ENCODE measurements around the gene DMD. TPM values are rescaled to one million over a fixed set of nuclear protein-coding genes. Genes with fewer than 3 reads are reported as not detected.

DMD gene
- polyA plus RNA-seq, 1 donor from 2014 or later, result 21.6 TPM

DNA sequence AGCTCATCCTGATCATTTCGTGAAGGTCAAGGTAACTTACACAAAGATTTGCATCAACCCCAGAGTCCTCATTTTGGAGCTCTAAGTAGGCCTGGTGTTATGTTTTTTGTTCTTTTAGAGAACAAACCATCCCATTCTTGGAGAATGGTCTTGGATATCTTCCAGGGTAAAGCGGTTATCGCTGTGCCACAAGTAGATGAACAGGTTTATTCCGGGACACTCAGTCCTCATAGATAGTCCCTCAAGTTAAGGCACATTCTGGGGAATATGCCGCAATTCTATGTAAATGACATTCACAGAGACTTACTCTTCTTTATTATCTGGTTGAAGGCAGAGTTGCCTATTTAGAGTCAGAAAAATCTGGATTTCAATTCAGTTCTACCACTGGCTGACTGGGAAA, 2044.5 kb downstream of the DMD start:
- H2AFZ ChIP-seq (ENCODE audit: low read depth, low read length), result no peak overlapping the region
- no peak for TF ChIP-seq POLR2AphosphoS5 (IDR thresholded peaks at IDR 0.05)
- TF ChIP-seq, protein P1, sequence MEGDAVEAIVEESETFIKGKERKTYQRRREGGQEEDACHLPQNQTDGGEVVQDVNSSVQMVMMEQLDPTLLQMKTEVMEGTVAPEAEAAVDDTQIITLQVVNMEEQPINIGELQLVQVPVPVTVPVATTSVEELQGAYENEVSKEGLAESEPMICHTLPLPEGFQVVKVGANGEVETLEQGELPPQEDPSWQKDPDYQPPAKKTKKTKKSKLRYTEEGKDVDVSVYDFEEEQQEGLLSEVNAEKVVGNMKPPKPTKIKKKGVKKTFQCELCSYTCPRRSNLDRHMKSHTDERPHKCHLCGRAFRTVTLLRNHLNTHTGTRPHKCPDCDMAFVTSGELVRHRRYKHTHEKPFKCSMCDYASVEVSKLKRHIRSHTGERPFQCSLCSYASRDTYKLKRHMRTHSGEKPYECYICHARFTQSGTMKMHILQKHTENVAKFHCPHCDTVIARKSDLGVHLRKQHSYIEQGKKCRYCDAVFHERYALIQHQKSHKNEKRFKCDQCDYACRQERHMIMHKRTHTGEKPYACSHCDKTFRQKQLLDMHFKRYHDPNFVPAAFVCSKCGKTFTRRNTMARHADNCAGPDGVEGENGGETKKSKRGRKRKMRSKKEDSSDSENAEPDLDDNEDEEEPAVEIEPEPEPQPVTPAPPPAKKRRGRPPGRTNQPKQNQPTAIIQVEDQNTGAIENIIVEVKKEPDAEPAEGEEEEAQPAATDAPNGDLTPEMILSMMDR (IDR thresholded peaks at IDR 0.05; ENCODE audit: poor library complexity, severe bottlenecking), result no peak
- TF ChIP-seq RAD21 (conservative IDR thresholded peaks at IDR 0.05), result no peak
- no peak for TF ChIP-seq EP300 (conservative IDR thresholded peaks at IDR 0.05; ENCODE audit: poor library complexity, severe bottlenecking)
- no peak for TF ChIP-seq EZH2 (IDR thresholded peaks at IDR 0.05; ENCODE audit: borderline replicate concordance, insufficient read depth, low read length, poor library complexity, severe bottlenecking)
- TF ChIP-seq TAF1 (IDR thresholded peaks at IDR 0.05; ENCODE audit: low read depth), result no peak
- TF ChIP-seq SMC3 (conservative IDR thresholded peaks at IDR 0.05; ENCODE audit: poor library complexity), result no peak
- TF ChIP-seq, protein P2, sequence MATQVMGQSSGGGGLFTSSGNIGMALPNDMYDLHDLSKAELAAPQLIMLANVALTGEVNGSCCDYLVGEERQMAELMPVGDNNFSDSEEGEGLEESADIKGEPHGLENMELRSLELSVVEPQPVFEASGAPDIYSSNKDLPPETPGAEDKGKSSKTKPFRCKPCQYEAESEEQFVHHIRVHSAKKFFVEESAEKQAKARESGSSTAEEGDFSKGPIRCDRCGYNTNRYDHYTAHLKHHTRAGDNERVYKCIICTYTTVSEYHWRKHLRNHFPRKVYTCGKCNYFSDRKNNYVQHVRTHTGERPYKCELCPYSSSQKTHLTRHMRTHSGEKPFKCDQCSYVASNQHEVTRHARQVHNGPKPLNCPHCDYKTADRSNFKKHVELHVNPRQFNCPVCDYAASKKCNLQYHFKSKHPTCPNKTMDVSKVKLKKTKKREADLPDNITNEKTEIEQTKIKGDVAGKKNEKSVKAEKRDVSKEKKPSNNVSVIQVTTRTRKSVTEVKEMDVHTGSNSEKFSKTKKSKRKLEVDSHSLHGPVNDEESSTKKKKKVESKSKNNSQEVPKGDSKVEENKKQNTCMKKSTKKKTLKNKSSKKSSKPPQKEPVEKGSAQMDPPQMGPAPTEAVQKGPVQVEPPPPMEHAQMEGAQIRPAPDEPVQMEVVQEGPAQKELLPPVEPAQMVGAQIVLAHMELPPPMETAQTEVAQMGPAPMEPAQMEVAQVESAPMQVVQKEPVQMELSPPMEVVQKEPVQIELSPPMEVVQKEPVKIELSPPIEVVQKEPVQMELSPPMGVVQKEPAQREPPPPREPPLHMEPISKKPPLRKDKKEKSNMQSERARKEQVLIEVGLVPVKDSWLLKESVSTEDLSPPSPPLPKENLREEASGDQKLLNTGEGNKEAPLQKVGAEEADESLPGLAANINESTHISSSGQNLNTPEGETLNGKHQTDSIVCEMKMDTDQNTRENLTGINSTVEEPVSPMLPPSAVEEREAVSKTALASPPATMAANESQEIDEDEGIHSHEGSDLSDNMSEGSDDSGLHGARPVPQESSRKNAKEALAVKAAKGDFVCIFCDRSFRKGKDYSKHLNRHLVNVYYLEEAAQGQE (IDR thresholded peaks at IDR 0.05; ENCODE audit: borderline replicate concordance), result no peak
- TF ChIP-seq MXI1 (conservative IDR thresholded peaks at IDR 0.05; ENCODE audit: poor library complexity, severe bottlenecking), result no peak
- no peaks in the 10 kb centered on the region for H3K36me3 ChIP-seq (ENCODE audit: insufficient read depth, low read length)
- no peaks in the 10 kb centered on the region for H3K9me3 ChIP-seq (ENCODE audit: low read length)
- H3F3A ChIP-seq (ENCODE audit: insufficient read depth, low read length, poor library complexity, severe bottlenecking), result no peaks in the 10 kb centered on the region
- H3K27me3 ChIP-seq (ENCODE audit: insufficient read depth, low read depth, low read length), result no peaks in the 10 kb centered on the region
- H3K9ac ChIP-seq (ENCODE audit: low read length), result no peak overlapping the region
- H3K4me2 ChIP-seq (ENCODE audit: low read length), result no peak overlapping the region
- no peak overlapping the region for H3K27ac ChIP-seq (ENCODE audit: low read length)
- H3K79me2 ChIP-seq (replicated peaks; ENCODE audit: insufficient read depth, low read length), result no peaks in the 10 kb centered on the region
- no peak overlapping the region for H3K4me3 ChIP-seq (ENCODE audit: low read length)
- no peaks in the 10 kb centered on the region for H3K9me2 ChIP-seq (ENCODE audit: insufficient read depth, low read length)
- no peaks in the 10 kb centered on the region for H4K20me1 ChIP-seq (ENCODE audit: insufficient read depth)

DNA sequence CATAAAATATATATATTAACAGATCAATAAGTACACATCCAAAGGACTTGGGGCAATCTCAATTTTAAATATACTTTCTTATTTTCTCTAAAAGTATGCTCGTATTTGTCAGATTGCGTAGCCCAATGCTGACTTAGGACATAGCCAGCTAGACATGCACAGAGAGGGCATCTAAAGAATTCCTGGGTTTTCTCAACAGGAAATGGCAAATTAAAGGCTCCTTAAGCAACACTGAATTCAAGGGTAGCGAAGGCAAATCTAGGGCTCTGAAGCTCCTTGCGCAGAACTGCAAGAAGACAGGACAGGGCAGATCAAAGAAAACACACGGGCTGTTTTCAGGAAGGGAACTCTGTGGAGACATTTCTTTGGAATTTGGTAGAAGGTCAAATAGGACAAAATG, 2044.9 kb downstream of the DMD start:
- Histone ChIP-seq H3K79me2 (replicated peaks; ENCODE audit: insufficient read depth, low read length) (no peaks in the 10 kb centered on the region), H3K9me2 (ENCODE audit: insufficient read depth, low read length) (no peaks in the 10 kb centered on the region), H3K4me3 (ENCODE audit: low read length) (no peak overlapping the region), H3F3A (ENCODE audit: insufficient read depth, low read length, poor library complexity, severe bottlenecking) (no peaks in the 10 kb centered on the region), H4K20me1 (ENCODE audit: insufficient read depth) (no peaks in the 10 kb centered on the region), H3K4me2 (ENCODE audit: low read length) (no peak overlapping the region), H3K36me3 (ENCODE audit: insufficient read depth, low read length) (no peaks in the 10 kb centered on the region), H3K9me3 (ENCODE audit: low read length) (no peaks in the 10 kb centered on the region), H2AFZ (ENCODE audit: low read depth, low read length) (no peak overlapping the region), H3K27me3 (ENCODE audit: insufficient read depth, low read depth, low read length) (no peaks in the 10 kb centered on the region), H3K9ac (ENCODE audit: low read length) (no peak overlapping the region), H3K27ac (ENCODE audit: low read length) (no peak overlapping the region)
- no peak for TF ChIP-seq POLR2AphosphoS5 (IDR thresholded peaks at IDR 0.05)
- no peak for TF ChIP-seq TAF1 (IDR thresholded peaks at IDR 0.05; ENCODE audit: low read depth)
- TF ChIP-seq MXI1 (conservative IDR thresholded peaks at IDR 0.05; ENCODE audit: poor library complexity, severe bottlenecking), result no peak
- no peak for TF ChIP-seq EZH2 (IDR thresholded peaks at IDR 0.05; ENCODE audit: borderline replicate concordance, insufficient read depth, low read length, poor library complexity, severe bottlenecking)
- TF ChIP-seq, protein P2 (IDR thresholded peaks at IDR 0.05; ENCODE audit: borderline replicate concordance), result no peak
- TF ChIP-seq EP300 (conservative IDR thresholded peaks at IDR 0.05; ENCODE audit: poor library complexity, severe bottlenecking), result no peak
- no peak for TF ChIP-seq SMC3 (conservative IDR thresholded peaks at IDR 0.05; ENCODE audit: poor library complexity)
- TF ChIP-seq RAD21 (conservative IDR thresholded peaks at IDR 0.05), result no peak
- TF ChIP-seq, protein P1 (IDR thresholded peaks at IDR 0.05; ENCODE audit: poor library complexity, severe bottlenecking), result no peak
